Breast epithelium (tissue), 4 donors: ENCODE measurements around the gene SSH2. TPM values are rescaled to one million over a fixed set of nuclear protein-coding genes. Genes with fewer than 3 reads are reported as not detected.

Experiments
- DNase-seq, 2 donors: peaks; one replicate each; pipeline ENCODE4 v3.0.0-alpha.2; 2019; ENCODE audit warnings: low spot score in 2 of 2
- H3K27ac ChIP-seq, 2 donors: fragments of 200-600 bp; sonication (generic) in 1 of 2; one replicate each; pipeline ENCODE4 v1.5.1; 2016 to 2019; ENCODE audit warnings: mild to moderate bottlenecking in 1 of 2
- H3K27me3 ChIP-seq, 2 donors: fragments of 200-600 bp; sonication (generic) in 1 of 2; one replicate each; pipeline versions ENCODE4 v1.5.1 to v1.6.0; 2017 to 2019; ENCODE audit warnings: control low read depth in 1 of 2, mild to moderate bottlenecking in 1 of 2
- H3K36me3 ChIP-seq: fragments of 200-600 bp; one replicate; pipeline ENCODE4 v1.5.1; 2019
- H3K4me1 ChIP-seq, 2 donors: fragments of 200-600 bp; sonication (generic); one replicate each; pipeline ENCODE4 v1.5.1; 2016 to 2019; ENCODE audit warnings: control low read depth in 1 of 2
- H3K4me3 ChIP-seq, 3 donors: fragments of 200-600 bp; sonication (generic); 1 replicate in 2 of 3; 2 replicates in 1 of 3; pipeline ENCODE4 v1.5.1; 2016 to 2019; ENCODE audit warnings: mild to moderate bottlenecking in 3 of 3, moderate library complexity in 2 of 3
- H3K9me3 ChIP-seq, 2 donors: fragments of 200-600 bp; sonication (generic) in 1 of 2; one replicate each; pipeline ENCODE4 v1.5.1; 2016 to 2019; ENCODE audit warnings: control low read depth in 1 of 2
- POLR2A ChIP-seq: fragments of 450-650 bp; IDR thresholded peaks from one replicate; pipeline ENCODE4 v1.6.1; 2016; ENCODE audit warnings: antibody characterized with exemption, mild to moderate bottlenecking, moderate library complexity
- POLR2AphosphoS5 ChIP-seq, 3 donors: sonication (generic); formaldehyde crosslinking; IDR thresholded peaks; one replicate each; pipeline ENCODE4 v1.6.1; 2017; ENCODE audit warnings: antibody characterized with exemption in 3 of 3
- intact Hi-C: fragments of 100-400 bp; cut with DNase I; formaldehyde crosslinking; loops from one replicate; pipeline ENCODE4 v1.15.1; 2023; ENCODE audit warnings: low total_unique reads
- total RNA-seq, 3 donors: library from RNA; depleted of rRNA; stranded (reverse); fragments of >200 nt; gene quantifications; one replicate each; pipeline ENCODE4 v1.1.0, GENCODE V29; 2016
- TF ChIP-seq, protein P1 (sequence below), 3 donors: fragments of 450-650 bp; IDR thresholded peaks; one replicate each; pipeline ENCODE4 v1.5.1; 2016 to 2017; ENCODE audit warnings: antibody characterized with exemption in 3 of 3, mild to moderate bottlenecking in 3 of 3, moderate library complexity in 3 of 3

The SSH2 gene
- total RNA-seq, 3 donors from 2014 or later = 23.0 to 64.2 (median 25.9) TPM

DNA sequence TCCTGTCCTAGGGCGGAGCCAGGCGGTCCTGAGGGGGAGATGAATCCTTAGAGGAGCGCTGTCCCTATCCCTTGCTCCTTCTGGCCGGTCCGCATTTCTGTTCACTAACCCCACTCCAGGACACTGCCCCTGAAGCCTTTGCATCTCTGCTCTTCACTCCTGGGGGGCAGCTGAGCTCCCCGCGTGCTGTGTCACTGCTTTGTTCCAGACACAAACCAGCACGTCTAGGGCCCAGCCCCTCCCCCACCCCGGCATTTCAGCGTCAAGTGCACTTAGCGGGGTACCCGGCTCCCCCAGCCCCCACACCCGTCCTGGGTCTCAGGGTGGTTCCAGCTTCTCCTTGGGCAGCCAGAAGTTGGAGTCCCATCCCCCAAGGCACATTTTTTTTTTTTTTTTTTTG, 316.2 kb downstream of the SSH2 start:
- Histone ChIP-seq H3K9me3 (no peaks in the 10 kb centered on the region), H3K27ac (no peak overlapping the region), H3K4me3 (peak overlapping the region; percentile 16 to 62 (median 33)), H3K36me3 (no peaks in the 10 kb centered on the region), H3K27me3 (no peaks in the 10 kb centered on the region), H3K4me1 (peaks cover 17 to 18% of the 10 kb centered on the region in 2 donors)
- TF ChIP-seq, protein P1, sequence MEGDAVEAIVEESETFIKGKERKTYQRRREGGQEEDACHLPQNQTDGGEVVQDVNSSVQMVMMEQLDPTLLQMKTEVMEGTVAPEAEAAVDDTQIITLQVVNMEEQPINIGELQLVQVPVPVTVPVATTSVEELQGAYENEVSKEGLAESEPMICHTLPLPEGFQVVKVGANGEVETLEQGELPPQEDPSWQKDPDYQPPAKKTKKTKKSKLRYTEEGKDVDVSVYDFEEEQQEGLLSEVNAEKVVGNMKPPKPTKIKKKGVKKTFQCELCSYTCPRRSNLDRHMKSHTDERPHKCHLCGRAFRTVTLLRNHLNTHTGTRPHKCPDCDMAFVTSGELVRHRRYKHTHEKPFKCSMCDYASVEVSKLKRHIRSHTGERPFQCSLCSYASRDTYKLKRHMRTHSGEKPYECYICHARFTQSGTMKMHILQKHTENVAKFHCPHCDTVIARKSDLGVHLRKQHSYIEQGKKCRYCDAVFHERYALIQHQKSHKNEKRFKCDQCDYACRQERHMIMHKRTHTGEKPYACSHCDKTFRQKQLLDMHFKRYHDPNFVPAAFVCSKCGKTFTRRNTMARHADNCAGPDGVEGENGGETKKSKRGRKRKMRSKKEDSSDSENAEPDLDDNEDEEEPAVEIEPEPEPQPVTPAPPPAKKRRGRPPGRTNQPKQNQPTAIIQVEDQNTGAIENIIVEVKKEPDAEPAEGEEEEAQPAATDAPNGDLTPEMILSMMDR (IDR thresholded peaks at IDR 0.05) = no peak
- TF ChIP-seq POLR2A = no peak
- intact Hi-C loops = no loop called here
- no peak for DNase-seq

- Histone ChIP-seq H3K36me3 (no peaks in the 10 kb centered on the region), H3K9me3 (no peaks in the 10 kb centered on the region), H3K4me1 (peaks cover 17 to 18% of the 10 kb centered on the region in 2 donors), H3K4me3 (peak overlapping the region; percentile 16 to 62 (median 33)), H3K27me3 (no peaks in the 10 kb centered on the region), H3K27ac (peak overlapping the region in 1 of 2 donors; percentile 65)
- DNase-seq = peak; percentile 77 to 93
- intact Hi-C loops = no loop called here
- TF ChIP-seq, protein P1 (IDR thresholded peaks at IDR 0.05) = peak in 2 of 3 donors; percentile 58 to 75
- TF ChIP-seq POLR2A (no peak), POLR2AphosphoS5 (IDR thresholded peaks at IDR 0.05) (peak in 2 of 3 donors; percentile 23 to 44)
These were observed 316.6 kb downstream of the SSH2 start for GRCh38 chr17:29613352-29613837.

DNA sequence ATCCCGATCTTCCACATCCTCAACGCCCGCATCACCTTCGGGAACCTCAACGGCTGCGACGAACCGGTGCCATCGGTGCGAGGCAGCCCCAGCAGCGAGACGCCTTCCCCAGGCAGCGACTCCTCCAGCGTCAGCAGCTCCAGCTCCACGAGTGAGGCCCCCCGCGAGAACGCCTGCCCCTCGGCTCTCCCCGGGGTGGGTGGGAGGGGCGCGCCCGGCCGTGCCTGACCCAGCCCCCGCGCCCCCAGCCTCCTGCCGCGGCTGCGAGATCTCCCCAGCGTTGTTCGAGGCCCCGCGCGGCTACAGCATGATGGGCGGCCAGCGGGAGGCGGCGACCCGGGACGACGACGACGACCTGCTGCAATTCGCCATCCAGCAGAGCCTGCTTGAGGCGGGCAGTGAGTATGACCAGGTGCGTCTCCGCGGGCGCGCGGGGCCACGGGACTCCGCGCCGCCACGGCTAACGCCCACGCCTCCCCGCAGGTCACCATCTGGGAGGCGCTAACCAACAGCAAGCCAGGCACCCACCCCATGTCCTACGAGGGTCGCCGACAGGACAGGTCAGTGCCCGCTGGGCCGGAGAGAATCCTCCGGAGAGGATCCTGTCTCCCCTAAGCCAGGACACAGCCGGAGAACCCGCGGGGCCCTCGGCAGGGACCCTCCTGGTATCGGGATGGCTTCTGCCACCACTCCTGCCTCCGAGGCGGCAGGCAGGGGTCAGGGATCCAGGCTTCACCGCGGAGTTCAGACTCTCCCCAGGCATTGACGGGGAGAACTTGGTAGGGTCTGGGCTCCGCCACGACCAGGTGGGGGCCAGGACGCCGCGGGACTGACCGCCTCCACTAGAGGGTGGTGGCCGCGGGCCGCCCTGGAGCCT, 317.4 kb downstream of the SSH2 start:
- no peaks in the 10 kb centered on the region for H3K36me3 ChIP-seq
- DNase-seq = no peak
- TF ChIP-seq, protein P1 (IDR thresholded peaks at IDR 0.05) = no peak
- TF ChIP-seq POLR2A = no peak
- no peak for TF ChIP-seq POLR2AphosphoS5 (IDR thresholded peaks at IDR 0.05)
- H3K4me3 ChIP-seq = peak overlapping the region; percentile 16 to 62 (median 33)
- H3K27me3 ChIP-seq = no peaks in the 10 kb centered on the region
- peaks cover 14 to 17% of the 10 kb centered on the region in 2 donors for H3K4me1 ChIP-seq
- peak overlapping the region in 1 of 2 donors; percentile 65 for H3K27ac ChIP-seq
- no peaks in the 10 kb centered on the region for H3K9me3 ChIP-seq
- intact Hi-C loops = no loop called here

DNA sequence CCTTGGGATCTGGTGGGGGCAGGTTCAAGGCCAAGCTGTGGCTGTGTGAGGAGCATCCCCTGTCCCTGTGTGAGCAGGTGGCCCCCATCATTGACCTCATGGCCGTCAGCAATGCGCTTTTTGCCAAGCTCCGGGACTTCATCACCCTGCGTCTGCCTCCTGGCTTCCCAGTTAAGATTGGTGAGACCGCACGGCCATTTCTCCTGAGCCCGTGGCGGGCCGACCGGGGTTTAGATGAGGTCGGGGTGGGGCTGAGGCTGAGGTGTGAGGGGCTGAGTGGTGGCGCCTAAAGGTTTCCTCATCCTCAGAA, 318.0 kb downstream of the SSH2 start:
- TF ChIP-seq, protein P1 (IDR thresholded peaks at IDR 0.05) = no peak
- TF ChIP-seq POLR2AphosphoS5 (IDR thresholded peaks at IDR 0.05) = no peak
- TF ChIP-seq POLR2A = no peak
- DNase-seq = no peak
- Histone ChIP-seq H3K9me3 (no peaks in the 10 kb centered on the region), H3K4me3 (no peak overlapping the region), H3K4me1 (peaks cover 9 to 11% of the 10 kb centered on the region in 2 donors), H3K27ac (no peak overlapping the region), H3K27me3 (no peaks in the 10 kb centered on the region), H3K36me3 (no peaks in the 10 kb centered on the region)
- intact Hi-C loops = no loop called here

DNA sequence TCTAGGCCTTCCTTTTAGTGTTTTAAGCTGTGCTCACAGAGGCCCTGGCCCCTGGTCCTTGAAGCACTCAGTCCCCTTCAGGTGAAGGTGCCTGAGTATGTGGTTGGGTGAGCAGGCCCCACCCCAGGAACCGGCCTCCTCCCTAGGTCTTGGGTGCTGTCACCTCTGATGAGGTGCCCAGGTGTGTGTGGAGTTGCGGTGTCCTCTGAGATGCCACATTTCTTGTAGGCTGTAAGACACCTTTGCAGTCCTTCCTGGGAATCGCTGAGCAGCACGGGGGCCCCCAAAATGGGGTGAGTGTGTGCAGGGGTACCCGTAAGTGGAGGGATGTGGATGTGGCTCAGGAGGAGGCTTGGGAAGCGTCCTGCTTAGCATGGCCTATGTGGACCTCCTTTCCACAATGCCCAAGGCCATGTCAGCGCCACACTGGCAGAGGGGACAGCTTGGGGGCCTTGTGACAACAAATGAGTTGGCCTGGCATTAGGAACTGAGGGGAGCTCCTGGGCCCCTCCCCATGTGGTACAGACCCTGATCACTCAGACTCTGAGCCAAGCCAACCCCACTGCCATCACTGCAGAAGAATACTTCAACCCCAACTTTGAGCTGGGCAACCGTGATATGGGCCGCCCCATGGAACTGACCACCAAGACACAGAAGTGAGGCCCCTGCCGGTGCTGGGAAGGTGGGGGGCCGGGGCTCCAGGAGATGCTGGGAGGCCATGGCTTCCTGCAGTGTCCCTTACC, 318.5 kb downstream of the SSH2 start:
- TF ChIP-seq POLR2A (no peak), POLR2AphosphoS5 (IDR thresholded peaks at IDR 0.05) (no peak)
- TF ChIP-seq, protein P1 (IDR thresholded peaks at IDR 0.05) = no peak
- intact Hi-C loops = no loop called here
- Histone ChIP-seq H3K36me3 (no peaks in the 10 kb centered on the region), H3K4me1 (peaks cover 6 to 9% of the 10 kb centered on the region in 2 donors), H3K4me3 (no peak overlapping the region), H3K27me3 (no peaks in the 10 kb centered on the region), H3K9me3 (no peaks in the 10 kb centered on the region), H3K27ac (no peak overlapping the region)
- no peak for DNase-seq
